IMR-90 (cell line): ENCODE data around the gene CCDC88A. TPM values are rescaled to one million over a fixed set of nuclear protein-coding genes. Genes with fewer than 3 reads are reported as not detected.

Experiments
- ATAC-seq: fragments of 200-7000 bp; cut with Tn5 transposase; 2 replicates; pipeline ENCODE4 v1.9.1; 2020; ENCODE audit warnings: low read depth, mild to moderate bottlenecking, moderate library complexity
- BruUV-seq: library from RNA; stranded (reverse); fragments of 400-500 nt; replicated peaks from 2 replicates; lab custom pipeline; 2021; lab: Mats Ljungman, UMichigan
- CTCF ChIA-PET: fragments of 300-600 bp; formaldehyde crosslinking; extraction: SDS; loops from one replicate; lab custom pipeline; 2021; ENCODE audit warnings: antibody characterized with exemption; lab: Yijun Ruan, JAX
- POLR2A ChIA-PET: fragments of 300-600 bp; sonication (Branson Sonifier 250); formaldehyde crosslinking; loops from one replicate; lab custom pipeline; 2022; ENCODE audit warnings: antibody characterized with exemption; ENCODE audit not compliant: unreplicated experiment; lab: Charles Lee
- DNase-seq: peaks from one replicate; pipeline ENCODE4 v3.0.0; 2013
- H2AFZ ChIP-seq: replicated peaks from 2 replicates; pipeline ENCODE3; 2013; ENCODE audit warnings: low read length, mild to moderate bottlenecking; ENCODE audit not compliant: poor library complexity
- H2AK5ac ChIP-seq: 2 replicates; pipeline ENCODE4 v1.6.1; 2013; ENCODE audit warnings: low read depth, low read length, inconsistent platforms
- H2AK9ac ChIP-seq: replicated peaks from 2 replicates; pipeline ENCODE3; 2013; ENCODE audit warnings: mild to moderate bottlenecking, low read depth, low read length, moderate library complexity; ENCODE audit not compliant: poor library complexity
- H2BK120ac ChIP-seq: 2 replicates; pipeline ENCODE4 v1.6.1; 2013; ENCODE audit warnings: low read depth, low read length, inconsistent platforms
- H2BK15ac ChIP-seq: 3 replicates; pipeline ENCODE4 v1.6.1; 2013; ENCODE audit warnings: low read depth, low read length, inconsistent platforms
- H2BK20ac ChIP-seq: 2 replicates; pipeline ENCODE4 v1.6.1; 2013; ENCODE audit warnings: low read depth, mild to moderate bottlenecking, inconsistent platforms, low read length, moderate library complexity
- H2BK5ac ChIP-seq: 2 replicates; pipeline ENCODE4 v1.6.1; 2013; ENCODE audit warnings: mild to moderate bottlenecking, low read depth, low read length, inconsistent platforms; ENCODE audit not compliant: poor library complexity, severe bottlenecking
- H3K14ac ChIP-seq: replicated peaks from 2 replicates; pipeline ENCODE4 v1.6.1; 2013; ENCODE audit warnings: low read depth, low read length, inconsistent platforms
- H3K18ac ChIP-seq: 2 replicates; pipeline ENCODE4 v1.6.1; 2013; ENCODE audit warnings: low read depth, low read length, control low read depth
- H3K23ac ChIP-seq: 2 replicates; pipeline ENCODE4 v1.6.1; 2013; ENCODE audit warnings: low read depth, low read length, inconsistent platforms
- H3K27ac ChIP-seq: 2 replicates; pipeline ENCODE4 v1.5.1; 2013; ENCODE audit warnings: mild to moderate bottlenecking, control low read depth, low read length; ENCODE audit not compliant: insufficient read depth
- H3K27me3 ChIP-seq: 2 replicates; pipeline ENCODE4 v1.6.1; 2013; ENCODE audit warnings: low read length; ENCODE audit not compliant: control insufficient read depth, insufficient read depth
- H3K36me3 ChIP-seq: 2 replicates; pipeline ENCODE4 v1.6.1; 2013; ENCODE audit warnings: low read length, mixed read lengths; ENCODE audit not compliant: control insufficient read depth, insufficient read depth
- H3K4ac ChIP-seq: 2 replicates; pipeline ENCODE4 v1.6.1; 2013; ENCODE audit warnings: low read depth, low read length, inconsistent platforms
- H3K4me1 ChIP-seq: 2 replicates; pipeline ENCODE4 v1.6.1; 2013; ENCODE audit warnings: low read length, mixed read lengths; ENCODE audit not compliant: control insufficient read depth, insufficient read depth
- H3K4me2 ChIP-seq: 2 replicates; pipeline ENCODE4 v1.6.1; 2013; ENCODE audit warnings: low read depth, mild to moderate bottlenecking, control low read depth, low read length, moderate library complexity
- H3K4me3 ChIP-seq: 2 replicates; pipeline ENCODE4 v1.5.1; 2013; ENCODE audit warnings: low read depth, mild to moderate bottlenecking, control low read depth, low read length, moderate library complexity; ENCODE audit not compliant: insufficient read depth
- H3K56ac ChIP-seq: 2 replicates; pipeline ENCODE4 v1.6.1; 2013; ENCODE audit warnings: low read length, inconsistent platforms; ENCODE audit not compliant: insufficient read depth; ENCODE audit errors: extremely low read depth
- H3K79me1 ChIP-seq, 2 experiments: 2 replicates each; pipeline ENCODE4 v1.6.1; 2013; ENCODE audit warnings: low read length in 2 of 2, inconsistent platforms in 1 of 2, low read depth in 1 of 2
- H3K9ac ChIP-seq: 2 replicates; pipeline ENCODE4 v1.6.1; 2013; ENCODE audit warnings: low read depth, low read length, control low read depth
- H3K9me1 ChIP-seq: 2 replicates; pipeline ENCODE4 v1.6.1; 2013; ENCODE audit warnings: low read length, inconsistent platforms; ENCODE audit not compliant: insufficient read depth
- H3K9me3 ChIP-seq: 2 replicates; pipeline ENCODE4 v1.6.1; 2013; ENCODE audit warnings: low read length; ENCODE audit not compliant: control insufficient read depth, insufficient read depth
- H4K20me1 ChIP-seq: 2 replicates; pipeline ENCODE4 v1.6.1; 2013; ENCODE audit warnings: low read length, inconsistent platforms; ENCODE audit not compliant: insufficient read depth
- H4K5ac ChIP-seq: 2 replicates; pipeline ENCODE4 v1.6.1; 2013; ENCODE audit warnings: mild to moderate bottlenecking, low read depth, low read length, control low read depth
- H4K8ac ChIP-seq, 2 experiments: 2 replicates each; pipeline ENCODE4 v1.6.1; 2013; ENCODE audit warnings: low read depth in 2 of 2, low read length in 2 of 2, control low read depth in 1 of 2, inconsistent platforms in 1 of 2
- H4K91ac ChIP-seq: 2 replicates; pipeline ENCODE4 v1.6.1; 2013; ENCODE audit warnings: low read depth, low read length, inconsistent platforms; ENCODE audit not compliant: insufficient read depth
- CEBPB ChIP-seq: IDR thresholded peaks from 2 replicates; pipeline ENCODE4 v1.6.1; 2012; ENCODE audit warnings: low read depth, low read length, improper control_type of control experiment
- CTCF ChIP-seq: conservative IDR thresholded peaks from 2 replicates; pipeline ENCODE4 v1.5.1; 2012; ENCODE audit warnings: mild to moderate bottlenecking, low read depth, low read length, improper control_type of control experiment
- ELK1 ChIP-seq: fragments of 150-350 bp; IDR thresholded peaks from 2 replicates; pipeline ENCODE4 v1.6.1; 2016; ENCODE audit warnings: low read depth, mild to moderate bottlenecking, low read length, moderate library complexity, borderline replicate concordance
- MAZ ChIP-seq: IDR thresholded peaks from 2 replicates; pipeline ENCODE4 v1.6.1; 2012; ENCODE audit warnings: low read depth, mild to moderate bottlenecking, low read length, improper control_type of control experiment, moderate library complexity, borderline replicate concordance
- WGBS, 2 experiments: methylation state at CpG; one replicate each; pipeline versions ENCODE4 v1.1.5 to v1.1.7; 2013; ENCODE audit warnings: missing lambda C conversion rate in 2 of 2; ENCODE audit not compliant: insufficient read length in 1 of 2; ENCODE audit errors: extremely low coverage in 2 of 2; 5-methylcytosine and 5-hydroxymethylcytosine counted together
- dilution Hi-C: fragments of 300-500 bp; cut with HindIII; formaldehyde crosslinking; loops from one replicate; pipeline ENCODE4 v1.14.3; 2018; ENCODE audit warnings: low sequenced_read_pairs; ENCODE audit not compliant: unreplicated experiment
- in situ Hi-C: fragments of 300-500 bp; cut with MboI; formaldehyde crosslinking; loops from 3 replicates; pipeline ENCODE4 v1.14.3; 2019; ENCODE audit warnings: low sequenced_read_pairs, inconsistent platforms, mixed read lengths
- intact Hi-C: fragments of 100-400 bp; cut with micrococcal nuclease; formaldehyde crosslinking; loops from 2 replicates; pipeline ENCODE4 v1.10.0; 2022
- polyA plus RNA-seq, 3 experiments: library from polyadenylated mRNA; depleted of rRNA; stranded (reverse); fragments of >200 nt; gene quantifications; 2 replicates each; pipeline ENCODE4 v1.2.3, GENCODE V29; 2012; ENCODE audit warnings: low replicate concordance in 1 of 3
- total RNA-seq: library from RNA; depleted of rRNA; stranded (reverse); fragments of >200 nt; gene quantifications from 2 replicates; pipeline ENCODE4 v1.2.3, GENCODE V29; 2012

CCDC88A gene
- total and polyA plus RNA-seq, 2 of the 4 experiments (the other 2 are of a cell fraction): 15.6 to 63.8 TPM

GRCh38 chr2:55454121-55454520 lies 34.5 kb upstream of the CCDC88A start:
- no peak overlapping the region for H3K9ac ChIP-seq
- no peaks in the 10 kb centered on the region for H4K20me1 ChIP-seq
- no peak overlapping the region for H2AK5ac ChIP-seq
- H3K4me1 ChIP-seq: no peaks in the 10 kb centered on the region
- no peak overlapping the region for H3K23ac ChIP-seq
- no peaks in the 10 kb centered on the region for H3K36me3 ChIP-seq
- H3K4me3 ChIP-seq: no peak overlapping the region
- H3K14ac ChIP-seq: no peak overlapping the region
- no peak overlapping the region for H2BK20ac ChIP-seq
- WGBS, 2 experiments: no CpG with 5 or more reads among the region's 5 CpGs
- H3K9me1 ChIP-seq: no peaks in the 10 kb centered on the region
- no peak overlapping the region for H2BK15ac ChIP-seq
- H3K9me3 ChIP-seq: no peaks in the 10 kb centered on the region
- H4K5ac ChIP-seq: no peak overlapping the region
- no TSS peak for BruUV-seq
- H4K8ac ChIP-seq: no peak overlapping the region
- H2BK5ac ChIP-seq: no peak overlapping the region
- dilution Hi-C loops: no loop called here
- in situ Hi-C loops: no loop called here
- DNase-seq (no peak), ATAC-seq (no peak)
- intact Hi-C loops: no loop called here
- no peak for TF ChIP-seq CEBPB
- TF ChIP-seq ELK1: no peak
- TF ChIP-seq CTCF: no peak
- no peak for TF ChIP-seq MAZ
- H3K4me2 ChIP-seq: no peak overlapping the region
- no peaks in the 10 kb centered on the region for H3K79me1 ChIP-seq
- peaks cover 3% of the 10 kb centered on the region; the same call in 1 of the 2 replicates for H3K27me3 ChIP-seq
- no peak overlapping the region for H2BK120ac ChIP-seq
- no peak overlapping the region for H3K4ac ChIP-seq
- H2AFZ ChIP-seq: no peak overlapping the region
- no peak overlapping the region for H3K56ac ChIP-seq
- H3K18ac ChIP-seq: no peak overlapping the region
- POLR2A ChIA-PET: no interaction called here
- H4K91ac ChIP-seq: no peak overlapping the region
- CTCF ChIA-PET: interaction anchor here (1.2 kb wide), 1 partner anchor 23 kb away, joined by 3 read pairs; no protein-coding TSS in a partner anchor
- no peak overlapping the region for H2AK9ac ChIP-seq
- no peak overlapping the region for H3K27ac ChIP-seq
